Effector memory CD4-positive, alpha-beta T cell (primary cell): ENCODE data around the gene KAT2B.

ENCODE experiments used
- DNase-seq, 3 donors: peaks; one replicate each; pipeline ENCODE4 v3.0.0-alpha.2; 2020
- H3K27ac ChIP-seq: 2 replicates; pipeline ENCODE4 v1.7.0; 2013; ENCODE audit warnings: mild to moderate bottlenecking, low read length, moderate library complexity; ENCODE audit not compliant: insufficient read depth, poor library complexity, severe bottlenecking
- H3K27me3 ChIP-seq: replicated peaks from 2 replicates; pipeline ENCODE4 v1.7.0; 2013; ENCODE audit warnings: mild to moderate bottlenecking, low read length; ENCODE audit not compliant: insufficient read depth, control insufficient read depth, poor library complexity, severe bottlenecking
- H3K36me3 ChIP-seq: 2 replicates; pipeline ENCODE4 v1.7.0; 2013; ENCODE audit warnings: mild to moderate bottlenecking, low read length, moderate library complexity; ENCODE audit not compliant: control insufficient read depth, insufficient read depth
- H3K4me1 ChIP-seq: 2 replicates; pipeline ENCODE4 v1.7.0; 2013; ENCODE audit warnings: low read length, mild to moderate bottlenecking; ENCODE audit not compliant: control insufficient read depth, insufficient read depth, poor library complexity, severe bottlenecking
- H3K4me3 ChIP-seq: 2 replicates; pipeline ENCODE4 v1.7.0; 2013; ENCODE audit warnings: low read length, low read depth, mild to moderate bottlenecking; ENCODE audit not compliant: insufficient read depth, poor library complexity, severe bottlenecking
- H3K9me3 ChIP-seq: 2 replicates; pipeline ENCODE4 v1.7.0; 2013; ENCODE audit warnings: mild to moderate bottlenecking, low read length, moderate library complexity; ENCODE audit not compliant: control insufficient read depth

KAT2B gene

GRCh38 chr3:20073683-20074082, 33.4 kb downstream of the KAT2B start:
- H3K4me1 ChIP-seq = peaks cover 2% of the 10 kb centered on the region
- H3K27ac ChIP-seq = no peak overlapping the region
- no peaks in the 10 kb centered on the region for H3K9me3 ChIP-seq
- H3K36me3 ChIP-seq = peaks cover 34% of the 10 kb centered on the region
- no peaks in the 10 kb centered on the region for H3K27me3 ChIP-seq
- no peak for DNase-seq
- H3K4me3 ChIP-seq = no peak overlapping the region

- no peak overlapping the region for H3K4me3 ChIP-seq
- H3K27me3 ChIP-seq = no peaks in the 10 kb centered on the region
- no peak for DNase-seq
- no peak overlapping the region for H3K27ac ChIP-seq
- no peaks in the 10 kb centered on the region for H3K9me3 ChIP-seq
- peaks cover 34% of the 10 kb centered on the region for H3K36me3 ChIP-seq
- peaks cover 2% of the 10 kb centered on the region for H3K4me1 ChIP-seq
Observed at GRCh38 chr3:20074226-20075063, 34.2 kb downstream of the KAT2B start.

DNA sequence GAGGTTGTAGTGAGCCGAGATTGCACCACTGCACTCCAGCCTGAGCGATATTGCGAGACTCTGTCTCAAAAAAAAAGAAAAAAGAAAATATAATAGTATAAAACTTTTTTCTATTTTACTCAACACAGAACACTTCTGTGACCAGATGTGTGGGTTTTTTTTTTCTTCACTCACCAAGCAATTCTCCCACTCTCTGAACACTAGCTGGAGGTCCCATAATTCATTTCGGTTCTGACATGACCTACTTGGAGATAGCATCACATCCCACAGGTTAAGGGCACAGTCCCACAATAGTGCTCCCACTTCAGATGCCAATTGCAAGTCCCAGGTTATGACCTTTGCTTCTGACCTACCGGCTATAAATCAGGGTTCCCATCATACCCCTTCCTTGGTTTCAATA, 35.0 kb downstream of the KAT2B start:
- Histone ChIP-seq H3K27me3 (no peaks in the 10 kb centered on the region), H3K4me1 (peaks cover 2% of the 10 kb centered on the region), H3K4me3 (no peak overlapping the region), H3K36me3 (peaks cover 34% of the 10 kb centered on the region), H3K27ac (no peak overlapping the region), H3K9me3 (no peaks in the 10 kb centered on the region)
- DNase-seq = no peak

DNA sequence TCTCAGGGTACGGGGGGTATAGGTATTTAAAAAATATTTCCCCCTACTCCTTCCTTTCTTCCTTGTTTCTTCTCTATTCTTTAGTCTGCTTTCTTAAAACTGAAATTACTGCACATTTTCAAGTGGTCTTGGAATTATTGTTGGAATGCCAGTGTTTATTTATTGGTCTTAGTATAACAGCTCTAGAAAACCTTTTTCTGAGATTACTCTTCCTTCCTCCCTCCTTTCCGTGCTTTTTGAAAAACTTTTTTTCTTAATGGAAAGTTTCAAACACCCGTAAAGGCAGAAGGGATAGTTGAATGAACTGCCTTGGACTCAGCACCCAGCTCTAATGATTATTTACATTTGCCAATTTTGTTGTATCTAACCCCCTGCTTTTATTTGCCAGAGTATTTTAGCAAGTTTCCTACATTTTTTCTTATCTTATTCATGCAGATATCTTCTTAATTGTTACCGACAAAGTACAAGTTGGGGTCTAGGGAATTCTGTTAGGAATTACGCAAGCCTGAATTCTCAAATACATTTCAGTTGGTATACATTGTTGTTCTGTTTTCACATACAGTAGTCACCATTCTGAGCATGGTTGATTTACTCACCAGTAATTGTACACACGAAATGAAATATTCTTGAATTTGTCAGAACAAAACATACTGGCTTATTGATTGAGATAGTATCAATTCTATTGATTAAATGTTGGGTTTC, 36.2 kb downstream of the KAT2B start:
- no peak for DNase-seq
- Histone ChIP-seq H3K9me3 (no peaks in the 10 kb centered on the region), H3K36me3 (peaks cover 34% of the 10 kb centered on the region), H3K27me3 (no peaks in the 10 kb centered on the region), H3K27ac (no peak overlapping the region), H3K4me3 (no peak overlapping the region), H3K4me1 (peaks cover 7% of the 10 kb centered on the region)

DNA sequence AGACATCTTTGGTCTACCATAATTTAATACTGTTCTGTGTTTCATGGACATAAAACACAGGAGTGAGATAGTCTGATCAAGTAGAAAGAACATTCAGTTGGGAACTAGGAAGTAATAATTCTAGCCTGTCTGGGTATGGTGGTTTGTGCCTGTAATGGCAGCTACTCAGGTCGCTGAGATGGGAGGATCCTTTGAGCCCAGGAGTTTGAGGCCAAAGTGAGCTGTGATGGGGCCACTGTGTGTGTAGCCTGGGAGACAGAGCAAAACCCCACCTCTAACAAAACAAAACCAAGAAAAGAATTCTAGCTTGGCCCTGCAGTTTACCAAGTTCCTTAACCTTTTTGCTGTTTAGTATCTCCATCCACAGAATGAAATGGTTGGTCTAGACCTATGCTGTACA, 36.8 kb downstream of the KAT2B start:
- Histone ChIP-seq H3K4me3 (no peak overlapping the region), H3K9me3 (no peaks in the 10 kb centered on the region), H3K4me1 (peaks cover 7% of the 10 kb centered on the region), H3K36me3 (peaks cover 27% of the 10 kb centered on the region), H3K27me3 (no peaks in the 10 kb centered on the region), H3K27ac (no peak overlapping the region)
- no peak for DNase-seq

GRCh38 chr3:20078194-20078714, 38.0 kb downstream of the KAT2B start:
- Histone ChIP-seq H3K27ac (no peak overlapping the region), H3K4me1 (peaks cover 7% of the 10 kb centered on the region), H3K27me3 (no peaks in the 10 kb centered on the region), H3K9me3 (no peaks in the 10 kb centered on the region), H3K4me3 (no peak overlapping the region), H3K36me3 (peaks cover 15% of the 10 kb centered on the region)
- DNase-seq = no peak

DNA sequence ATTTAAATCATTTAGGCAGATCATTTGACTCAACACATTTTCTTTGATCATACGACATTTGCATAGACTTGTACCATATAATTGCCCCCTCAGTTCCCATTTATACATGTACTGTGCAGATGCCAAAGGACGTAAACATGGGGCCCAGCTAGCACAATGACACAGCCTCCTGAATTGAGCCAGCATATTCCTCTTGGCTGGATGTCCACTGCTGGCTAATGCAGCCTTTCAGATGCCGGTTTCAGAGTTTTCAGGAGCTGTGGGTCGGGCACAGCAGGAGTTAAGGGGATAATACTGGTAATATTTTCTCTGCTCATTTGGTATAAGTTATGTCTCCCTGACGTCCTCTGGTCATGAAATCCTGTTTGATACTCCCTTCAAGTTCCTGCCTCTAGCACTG, 39.4 kb downstream of the KAT2B start:
- H3K27me3 ChIP-seq = no peaks in the 10 kb centered on the region
- DNase-seq = no peak
- H3K4me1 ChIP-seq = peaks cover 7% of the 10 kb centered on the region
- no peak overlapping the region for H3K4me3 ChIP-seq
- H3K36me3 ChIP-seq = peaks cover 5% of the 10 kb centered on the region
- no peaks in the 10 kb centered on the region for H3K9me3 ChIP-seq
- no peak overlapping the region for H3K27ac ChIP-seq

GRCh38 chr3:20080956-20081554, 40.8 kb downstream of the KAT2B start:
- Histone ChIP-seq H3K36me3 (peaks cover 9% of the 10 kb centered on the region), H3K27me3 (no peaks in the 10 kb centered on the region), H3K27ac (no peak overlapping the region), H3K4me3 (no peak overlapping the region), H3K9me3 (no peaks in the 10 kb centered on the region), H3K4me1 (peaks cover 7% of the 10 kb centered on the region)
- peak in 1 of 3 donors; percentile 8 for DNase-seq

DNA sequence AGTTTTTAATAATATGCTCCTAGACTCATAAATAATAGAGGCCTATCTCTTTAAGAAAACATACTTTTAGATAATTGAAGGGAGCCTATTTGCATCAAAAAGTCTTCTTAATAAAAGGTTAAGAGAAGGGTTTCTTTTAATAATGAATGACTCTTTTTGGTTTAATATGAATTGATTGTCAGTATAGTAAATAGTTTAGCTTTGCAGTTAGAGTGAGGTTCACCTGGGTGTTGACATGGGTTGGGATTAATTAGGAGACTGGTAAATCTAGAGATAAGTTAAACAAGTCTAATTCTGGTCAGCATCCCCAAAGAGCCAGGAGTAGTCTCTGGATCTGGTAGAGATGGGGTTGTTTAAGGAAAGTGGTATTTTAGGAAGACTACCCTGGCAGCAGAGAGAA, 43.0 kb downstream of the KAT2B start:
- H3K27ac ChIP-seq = no peak overlapping the region
- H3K4me1 ChIP-seq = peaks cover 4% of the 10 kb centered on the region
- H3K36me3 ChIP-seq = peaks cover 6% of the 10 kb centered on the region
- no peak for DNase-seq
- no peaks in the 10 kb centered on the region for H3K27me3 ChIP-seq
- H3K4me3 ChIP-seq = no peak overlapping the region
- no peaks in the 10 kb centered on the region for H3K9me3 ChIP-seq

GRCh38 chr3:20083953-20084352, 43.7 kb downstream of the KAT2B start:
- Histone ChIP-seq H3K27ac (no peak overlapping the region), H3K4me3 (no peak overlapping the region), H3K9me3 (no peaks in the 10 kb centered on the region), H3K36me3 (peaks cover 6% of the 10 kb centered on the region), H3K4me1 (peaks cover 4% of the 10 kb centered on the region), H3K27me3 (no peaks in the 10 kb centered on the region)
- DNase-seq = no peak
